GM18951 (cell line): ENCODE data around the gene OGG1.

Experiments
- POLR2A ChIP-seq: IDR thresholded peaks from 4 replicates; pipeline ENCODE4 v1.6.1; 2011; ENCODE audit warnings: mild to moderate bottlenecking; ENCODE audit not compliant: insufficient read length, insufficient read depth; ENCODE audit errors: extremely low read depth
- in situ Hi-C: fragments of 300-500 bp; cut with MboI; formaldehyde crosslinking; loops from one replicate; pipeline ENCODE4 v1.12.0; 2022; ENCODE audit warnings: low sequenced_read_pairs, mixed read lengths, inconsistent platforms; ENCODE audit not compliant: unreplicated experiment

The OGG1 gene

GRCh38 chr3:9779075-9779593 lies 29.4 kb downstream of the OGG1 start:
- in situ Hi-C loops: no loop called here
- TF ChIP-seq POLR2A: no peak

- in situ Hi-C loops: no loop called here
These were observed 30.1 kb downstream of the OGG1 start for GRCh38 chr3:9779721-9780457.

GRCh38 chr3:9780458-9780812 lies 30.7 kb downstream of the OGG1 start:
- TF ChIP-seq POLR2A: no peak
- in situ Hi-C loops: no loop called here

More at GRCh38 chr3:9779721-9780457, 30.1 kb downstream of the OGG1 start:
- TF ChIP-seq POLR2A: no peak

GRCh38 chr3:9780910-9781309 lies 31.2 kb downstream of the OGG1 start:
- in situ Hi-C loops: no loop called here
- TF ChIP-seq POLR2A: no peak

- no peak for TF ChIP-seq POLR2A
- in situ Hi-C loops: no loop called here
These were observed 31.8 kb downstream of the OGG1 start for GRCh38 chr3:9781551-9781950.

GRCh38 chr3:9781978-9782603 lies 32.3 kb downstream of the OGG1 start:
- in situ Hi-C loops: no loop called here
- no peak for TF ChIP-seq POLR2A

- in situ Hi-C loops: no loop called here
- no peak for TF ChIP-seq POLR2A
These were observed 33.0 kb downstream of the OGG1 start for GRCh38 chr3:9782770-9783169.

- no peak for TF ChIP-seq POLR2A
- in situ Hi-C loops: no loop called here
These were observed 34.2 kb downstream of the OGG1 start for GRCh38 chr3:9783954-9784353.

- in situ Hi-C loops: no loop called here
- no peak for TF ChIP-seq POLR2A
These were observed 35.2 kb downstream of the OGG1 start for GRCh38 chr3:9784965-9785364.

- in situ Hi-C loops: no loop called here
- TF ChIP-seq POLR2A: no peak
These were observed 35.9 kb downstream of the OGG1 start for GRCh38 chr3:9785602-9786001.

- in situ Hi-C loops: no loop called here
These were observed 36.5 kb downstream of the OGG1 start for GRCh38 chr3:9786209-9786739.

GRCh38 chr3:9786825-9787669 lies 37.3 kb downstream of the OGG1 start:
- in situ Hi-C loops: no loop called here
- TF ChIP-seq POLR2A: no peak

More at GRCh38 chr3:9786209-9786739, 36.5 kb downstream of the OGG1 start:
- no peak for TF ChIP-seq POLR2A

- no peak for TF ChIP-seq POLR2A
- in situ Hi-C loops: no loop called here
These were observed 38.0 kb downstream of the OGG1 start for GRCh38 chr3:9787714-9788113.
